DLD1 (cell line): ENCODE data around the gene R3HDM2.

ENCODE experiments used
- in situ Hi-C: cut with HindIII; loops from 2 replicates; pipeline ENCODE4 v1.10.0; 2017; ENCODE audit warnings: low sequenced_read_pairs

R3HDM2 gene

GRCh38 chr12:57220770-57221168, 210.1 kb downstream of the R3HDM2 start:
- in situ Hi-C loops, result no loop called here

GRCh38 chr12:57219993-57220754, 210.7 kb downstream of the R3HDM2 start:
- in situ Hi-C loops, result no loop called here

- in situ Hi-C loops, result no loop called here
Measured at GRCh38 chr12:57219205-57219992, 211.4 kb downstream of the R3HDM2 start.

GRCh38 chr12:57218030-57218853, 212.6 kb downstream of the R3HDM2 start:
- in situ Hi-C loops, result no loop called here

GRCh38 chr12:57216921-57217879, 213.6 kb downstream of the R3HDM2 start:
- in situ Hi-C loops, result no loop called here

GRCh38 chr12:57216014-57216911, 214.6 kb downstream of the R3HDM2 start, which contains the start of gene NXPH4:
Gene NXPH4 (plus strand): TSS chr12:57216794. CDS start chr12:57216970, 176 bp downstream.
- in situ Hi-C loops, result no loop called here

GRCh38 chr12:57215668-57216013, 215.2 kb downstream of the R3HDM2 start:
- in situ Hi-C loops, result no loop called here

GRCh38 chr12:57215065-57215464, 215.8 kb downstream of the R3HDM2 start:
- in situ Hi-C loops, result no loop called here

GRCh38 chr12:57214398-57214781, 216.5 kb downstream of the R3HDM2 start:
- in situ Hi-C loops, result no loop called here

GRCh38 chr12:57213763-57214397, 217.0 kb downstream of the R3HDM2 start:
- in situ Hi-C loops, result no loop called here

GRCh38 chr12:57213058-57213715, 217.7 kb downstream of the R3HDM2 start:
- in situ Hi-C loops, result no loop called here

- in situ Hi-C loops, result no loop called here
Measured at GRCh38 chr12:57212701-57213057, 218.2 kb downstream of the R3HDM2 start.

- in situ Hi-C loops, result no loop called here
Measured at GRCh38 chr12:57211791-57212700, 218.8 kb downstream of the R3HDM2 start.

- in situ Hi-C loops, result no loop called here
Measured at GRCh38 chr12:57210926-57211692, 219.7 kb downstream of the R3HDM2 start.

GRCh38 chr12:57210461-57210860, 220.4 kb downstream of the R3HDM2 start:
- in situ Hi-C loops, result no loop called here

GRCh38 chr12:57209916-57210315, 220.9 kb downstream of the R3HDM2 start:
- in situ Hi-C loops, result no loop called here
